Panc1 (cell line): ENCODE data around the gene CD93. TPM values are rescaled to one million over a fixed set of nuclear protein-coding genes. Genes with fewer than 3 reads are reported as not detected.

Experiments used
- ATAC-seq: fragments of 200-7000 bp; cut with Tn5 transposase; 2 replicates; pipeline ENCODE4 v1.9.1; 2020; ENCODE audit warnings: mild to moderate bottlenecking, moderate library complexity
- BruUV-seq: library from RNA; stranded (reverse); fragments of 400-500 nt; replicated peaks from 2 replicates; lab custom pipeline; 2021; lab: Mats Ljungman, UMichigan
- CTCF ChIA-PET: fragments of 300-600 bp; sonication (Branson Sonifier 250); formaldehyde crosslinking; loops from one replicate; lab custom pipeline; 2022; ENCODE audit warnings: antibody characterized with exemption; lab: Charles Lee
- POLR2A ChIA-PET: fragments of 300-600 bp; sonication (Branson Sonifier 250); formaldehyde crosslinking; loops from one replicate; lab custom pipeline; 2022; ENCODE audit warnings: antibody characterized with exemption; lab: Charles Lee
- DNase-seq: peaks from one replicate; pipeline ENCODE4 v3.0.0-alpha.2; 2010; ENCODE audit warnings: low read depth, low spot score
- H3K27ac ChIP-seq: 2 replicates; pipeline ENCODE4 v1.5.1; 2011; ENCODE audit warnings: mild to moderate bottlenecking, low read length, inconsistent platforms
- H3K27me3 ChIP-seq: fragments of 200-500 bp; sonication (Bioruptor generic); 2 replicates; pipeline ENCODE4 v1.6.0; 2014; ENCODE audit warnings: low read length, inconsistent platforms; ENCODE audit not compliant: control insufficient read depth, insufficient read depth
- H3K36me3 ChIP-seq: fragments of 200-500 bp; sonication (Bioruptor generic); 2 replicates; pipeline ENCODE4 v1.5.1; 2014; ENCODE audit warnings: inconsistent platforms, mild to moderate bottlenecking, low read length, moderate library complexity; ENCODE audit not compliant: control insufficient read depth, insufficient read depth
- H3K4me1 ChIP-seq: 2 replicates; pipeline ENCODE4 v1.5.1; 2011; ENCODE audit warnings: inconsistent platforms, mild to moderate bottlenecking, low read length, moderate library complexity; ENCODE audit not compliant: control insufficient read depth, insufficient read depth
- H3K4me3 ChIP-seq, 2 experiments: 2 replicates each; pipeline ENCODE4 v1.5.1; 2011 to 2012; ENCODE audit warnings: low read depth in 2 of 2, low read length in 2 of 2, mild to moderate bottlenecking in 2 of 2, inconsistent platforms in 1 of 2, moderate library complexity in 1 of 2
- H3K9me3 ChIP-seq: fragments of 200-500 bp; sonication (Bioruptor generic); 2 replicates; pipeline ENCODE4 v1.5.1; 2014; ENCODE audit warnings: low read depth, mild to moderate bottlenecking, inconsistent platforms, low read length, moderate library complexity; ENCODE audit not compliant: control insufficient read depth, insufficient read depth
- POLR2AphosphoS5 ChIP-seq: IDR thresholded peaks from 2 replicates; pipeline ENCODE4 v1.6.1; 2012; ENCODE audit warnings: mild to moderate bottlenecking, low read depth, low read length, moderate library complexity
- SIN3A ChIP-seq: IDR thresholded peaks from 2 replicates; pipeline ENCODE4 v1.6.1; 2012; ENCODE audit warnings: low read depth, mild to moderate bottlenecking, low read length, moderate library complexity, borderline replicate concordance; ENCODE audit not compliant: insufficient read depth
- TCF7L2 ChIP-seq: IDR thresholded peaks from 2 replicates; pipeline ENCODE4 v1.6.1; 2011; ENCODE audit warnings: mild to moderate bottlenecking, low read depth, low read length, inconsistent platforms
- in situ Hi-C: cut with HindIII; loops from 2 replicates; pipeline ENCODE4 v1.10.0; 2016; ENCODE audit warnings: low sequenced_read_pairs, low pct_unique_long_range_greater_than_20kb
- intact Hi-C: fragments of 100-400 bp; cut with micrococcal nuclease; formaldehyde crosslinking; loops from one replicate; pipeline ENCODE4 v1.10.0; 2022; ENCODE audit not compliant: unreplicated experiment
- total RNA-seq: library from RNA; stranded (reverse); gene quantifications from one replicate; pipeline ENCODE4 v1.2.1, GENCODE V29; 2021; ENCODE audit not compliant: unreplicated experiment
- TF ChIP-seq, protein P1 (sequence below), 2 experiments: IDR thresholded peaks; 2 replicates each; pipeline ENCODE4 v1.6.1; 2011 to 2012; ENCODE audit warnings: low read depth in 2 of 2, control low read depth in 1 of 2, low read length in 1 of 2, mild to moderate bottlenecking in 1 of 2, moderate library complexity in 1 of 2; ENCODE audit not compliant: insufficient read depth in 1 of 2
- TF ChIP-seq, protein P2 (sequence below): fragments of 450-650 bp; IDR thresholded peaks from 2 replicates; pipeline ENCODE4 v1.5.1; 2017; ENCODE audit warnings: mild to moderate bottlenecking

Gene CD93
- total RNA-seq, 1 experiment from 2014 or later: 0.10 TPM

DNA sequence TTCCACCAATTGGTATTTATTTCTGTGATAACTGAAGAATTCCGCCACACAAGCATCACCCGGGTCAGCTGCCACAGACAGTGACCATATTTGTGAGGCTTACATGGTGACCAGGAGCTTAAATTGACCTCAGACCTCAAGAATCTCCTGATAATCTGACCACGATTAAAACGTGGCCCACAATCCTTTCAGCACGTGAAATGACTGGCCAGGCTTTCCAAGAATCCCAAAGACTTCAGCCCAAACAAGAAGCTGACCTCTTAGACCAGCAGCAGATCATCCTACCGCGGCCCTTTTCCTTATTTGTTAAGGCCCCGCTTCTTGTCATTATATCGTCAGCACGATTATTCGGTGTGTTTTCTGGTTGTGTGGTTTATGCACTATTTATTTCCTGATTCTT, 45.6 kb upstream of the CD93 start:
- no peak overlapping the region for H3K27ac ChIP-seq
- intact Hi-C loops: no loop called here
- H3K4me1 ChIP-seq: no peaks in the 10 kb centered on the region
- TF ChIP-seq, protein P1, sequence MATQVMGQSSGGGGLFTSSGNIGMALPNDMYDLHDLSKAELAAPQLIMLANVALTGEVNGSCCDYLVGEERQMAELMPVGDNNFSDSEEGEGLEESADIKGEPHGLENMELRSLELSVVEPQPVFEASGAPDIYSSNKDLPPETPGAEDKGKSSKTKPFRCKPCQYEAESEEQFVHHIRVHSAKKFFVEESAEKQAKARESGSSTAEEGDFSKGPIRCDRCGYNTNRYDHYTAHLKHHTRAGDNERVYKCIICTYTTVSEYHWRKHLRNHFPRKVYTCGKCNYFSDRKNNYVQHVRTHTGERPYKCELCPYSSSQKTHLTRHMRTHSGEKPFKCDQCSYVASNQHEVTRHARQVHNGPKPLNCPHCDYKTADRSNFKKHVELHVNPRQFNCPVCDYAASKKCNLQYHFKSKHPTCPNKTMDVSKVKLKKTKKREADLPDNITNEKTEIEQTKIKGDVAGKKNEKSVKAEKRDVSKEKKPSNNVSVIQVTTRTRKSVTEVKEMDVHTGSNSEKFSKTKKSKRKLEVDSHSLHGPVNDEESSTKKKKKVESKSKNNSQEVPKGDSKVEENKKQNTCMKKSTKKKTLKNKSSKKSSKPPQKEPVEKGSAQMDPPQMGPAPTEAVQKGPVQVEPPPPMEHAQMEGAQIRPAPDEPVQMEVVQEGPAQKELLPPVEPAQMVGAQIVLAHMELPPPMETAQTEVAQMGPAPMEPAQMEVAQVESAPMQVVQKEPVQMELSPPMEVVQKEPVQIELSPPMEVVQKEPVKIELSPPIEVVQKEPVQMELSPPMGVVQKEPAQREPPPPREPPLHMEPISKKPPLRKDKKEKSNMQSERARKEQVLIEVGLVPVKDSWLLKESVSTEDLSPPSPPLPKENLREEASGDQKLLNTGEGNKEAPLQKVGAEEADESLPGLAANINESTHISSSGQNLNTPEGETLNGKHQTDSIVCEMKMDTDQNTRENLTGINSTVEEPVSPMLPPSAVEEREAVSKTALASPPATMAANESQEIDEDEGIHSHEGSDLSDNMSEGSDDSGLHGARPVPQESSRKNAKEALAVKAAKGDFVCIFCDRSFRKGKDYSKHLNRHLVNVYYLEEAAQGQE (IDR thresholded peaks at IDR 0.05; ENCODE audit: insufficient read depth in 1 of 2, low read depth in 2 of 2, low read length in 1 of 2): no peak
- no peak for TF ChIP-seq TCF7L2
- TF ChIP-seq, protein P2, sequence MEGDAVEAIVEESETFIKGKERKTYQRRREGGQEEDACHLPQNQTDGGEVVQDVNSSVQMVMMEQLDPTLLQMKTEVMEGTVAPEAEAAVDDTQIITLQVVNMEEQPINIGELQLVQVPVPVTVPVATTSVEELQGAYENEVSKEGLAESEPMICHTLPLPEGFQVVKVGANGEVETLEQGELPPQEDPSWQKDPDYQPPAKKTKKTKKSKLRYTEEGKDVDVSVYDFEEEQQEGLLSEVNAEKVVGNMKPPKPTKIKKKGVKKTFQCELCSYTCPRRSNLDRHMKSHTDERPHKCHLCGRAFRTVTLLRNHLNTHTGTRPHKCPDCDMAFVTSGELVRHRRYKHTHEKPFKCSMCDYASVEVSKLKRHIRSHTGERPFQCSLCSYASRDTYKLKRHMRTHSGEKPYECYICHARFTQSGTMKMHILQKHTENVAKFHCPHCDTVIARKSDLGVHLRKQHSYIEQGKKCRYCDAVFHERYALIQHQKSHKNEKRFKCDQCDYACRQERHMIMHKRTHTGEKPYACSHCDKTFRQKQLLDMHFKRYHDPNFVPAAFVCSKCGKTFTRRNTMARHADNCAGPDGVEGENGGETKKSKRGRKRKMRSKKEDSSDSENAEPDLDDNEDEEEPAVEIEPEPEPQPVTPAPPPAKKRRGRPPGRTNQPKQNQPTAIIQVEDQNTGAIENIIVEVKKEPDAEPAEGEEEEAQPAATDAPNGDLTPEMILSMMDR: no peak
- no peak for TF ChIP-seq POLR2AphosphoS5
- TF ChIP-seq SIN3A: no peak
- H3K27me3 ChIP-seq: no peaks in the 10 kb centered on the region
- H3K4me3 ChIP-seq: no peak overlapping the region
- BruUV-seq: no TSS peak
- in situ Hi-C loops: no loop called here
- POLR2A ChIA-PET: no interaction called here
- no peak for DNase-seq
- no peaks in the 10 kb centered on the region for H3K36me3 ChIP-seq
- ATAC-seq: no peak
- no peaks in the 10 kb centered on the region for H3K9me3 ChIP-seq
- CTCF ChIA-PET: no interaction called here

DNA sequence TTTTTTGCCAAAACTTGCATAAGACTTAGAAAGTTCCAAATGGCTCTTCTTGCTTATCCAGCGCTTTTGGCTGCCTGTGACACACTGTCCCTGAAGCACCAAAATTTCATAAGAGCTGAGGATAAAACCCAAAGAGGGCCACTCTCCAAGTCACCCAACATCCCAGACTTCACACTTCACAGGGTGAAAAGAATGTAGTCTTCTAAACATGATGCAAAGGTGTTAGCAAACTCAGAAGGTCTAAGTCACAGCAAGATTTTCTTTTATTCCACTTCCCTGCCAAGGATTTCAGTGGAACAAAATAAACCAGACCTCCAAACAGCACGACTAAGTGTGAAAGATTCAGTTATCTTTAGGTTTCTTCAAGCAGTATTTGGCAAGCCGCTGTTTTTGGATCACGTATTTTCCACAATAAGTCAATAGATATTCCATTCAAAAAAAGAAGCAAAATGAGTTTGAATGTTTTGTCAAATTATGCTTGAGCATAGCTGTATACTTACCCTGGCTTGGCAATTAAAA, 44.6 kb upstream of the CD93 start:
- intact Hi-C loops: no loop called here

More for the DNA sequence above, 44.6 kb upstream of the CD93 start:
- Histone ChIP-seq H3K4me1 (no peaks in the 10 kb centered on the region), H3K27me3 (no peaks in the 10 kb centered on the region), H3K4me3 (no peak overlapping the region), H3K36me3 (no peaks in the 10 kb centered on the region), H3K9me3 (no peaks in the 10 kb centered on the region), H3K27ac (no peak overlapping the region)
- no peak for ATAC-seq
- ChIA-PET CTCF (no interaction called here), POLR2A (no interaction called here)
- BruUV-seq: no TSS peak
- TF ChIP-seq, protein P1 (IDR thresholded peaks at IDR 0.05; ENCODE audit: insufficient read depth in 1 of 2, low read depth in 2 of 2, low read length in 1 of 2): no peak
- TF ChIP-seq SIN3A (no peak), POLR2AphosphoS5 (no peak), TCF7L2 (no peak)
- TF ChIP-seq, protein P2: no peak
- no peak for DNase-seq
- in situ Hi-C loops: no loop called here
